GM19238 (cell line): ENCODE results near the gene RAPGEF1.
"Not testable (repeated sequence)": the region's sequence is repeated elsewhere in the genome, so short reads cannot be mapped to it uniquely, and the experiment has no call there.

ENCODE experiments used
- DNase-seq: peaks from one replicate; pipeline ENCODE4 v3.0.0; 2011; ENCODE audit warnings: low spot score; ENCODE audit not compliant: insufficient read length

The RAPGEF1 gene

DNA sequence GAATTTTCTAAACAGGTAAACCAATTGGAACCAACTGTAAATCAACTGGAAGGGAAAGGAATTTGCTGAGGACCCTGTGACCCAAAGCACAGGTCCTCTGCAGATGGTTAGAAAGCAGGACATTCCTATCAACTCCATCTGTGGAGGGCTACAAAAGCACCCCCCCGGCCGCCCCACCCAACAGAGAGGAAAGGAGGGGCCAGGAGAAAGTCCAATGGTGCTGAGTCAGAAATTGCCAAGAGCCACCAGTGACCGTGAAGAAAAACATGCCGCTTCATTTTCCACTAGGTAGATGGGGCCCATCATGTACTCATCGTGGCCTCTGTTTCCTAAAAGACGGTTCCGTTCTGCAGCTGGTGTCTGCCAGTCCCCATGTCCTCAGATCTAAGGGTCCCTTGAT lies 66.3 kb downstream of the RAPGEF1 start:
- no peak for DNase-seq

DNA sequence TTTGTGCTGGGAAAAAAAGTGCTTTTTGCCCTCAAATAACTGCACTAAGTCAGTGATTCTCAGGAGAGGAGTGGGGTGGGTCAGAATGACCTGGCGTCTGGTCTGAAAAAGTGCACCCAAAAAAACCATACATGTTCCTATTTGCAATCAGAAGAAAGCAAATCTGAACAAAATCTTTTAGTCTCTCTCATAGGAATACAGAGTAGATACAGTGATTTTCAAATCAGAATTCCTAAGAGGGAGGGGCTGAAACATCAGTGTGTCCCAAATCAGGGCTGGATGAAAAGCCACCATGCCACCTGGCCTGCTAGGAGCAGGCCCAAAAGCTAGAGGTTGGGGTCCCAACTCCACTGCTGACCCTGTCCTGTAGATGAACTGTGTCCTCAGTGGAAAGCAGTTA lies 66.8 kb downstream of the RAPGEF1 start:
- DNase-seq = no peak

DNA sequence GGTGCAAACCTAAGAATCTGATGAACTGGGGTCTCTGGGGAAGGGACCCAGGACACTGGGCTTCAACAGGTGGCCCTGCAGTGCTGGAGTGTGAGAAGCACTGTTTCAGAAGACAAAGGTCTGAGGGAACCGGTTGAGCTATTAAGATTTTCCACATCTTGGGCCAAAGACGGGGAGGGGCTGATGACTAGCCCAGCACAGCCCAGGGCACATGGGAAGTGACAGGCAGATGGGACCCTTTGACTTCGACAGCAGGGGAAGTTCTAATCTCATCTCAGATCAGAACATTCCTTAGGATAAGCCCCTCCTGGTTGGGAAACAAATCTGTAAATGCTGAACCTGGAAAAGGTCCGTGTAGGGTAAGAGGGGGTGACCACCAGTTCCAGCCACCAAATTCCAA lies 67.4 kb downstream of the RAPGEF1 start:
- no peak for DNase-seq

DNA sequence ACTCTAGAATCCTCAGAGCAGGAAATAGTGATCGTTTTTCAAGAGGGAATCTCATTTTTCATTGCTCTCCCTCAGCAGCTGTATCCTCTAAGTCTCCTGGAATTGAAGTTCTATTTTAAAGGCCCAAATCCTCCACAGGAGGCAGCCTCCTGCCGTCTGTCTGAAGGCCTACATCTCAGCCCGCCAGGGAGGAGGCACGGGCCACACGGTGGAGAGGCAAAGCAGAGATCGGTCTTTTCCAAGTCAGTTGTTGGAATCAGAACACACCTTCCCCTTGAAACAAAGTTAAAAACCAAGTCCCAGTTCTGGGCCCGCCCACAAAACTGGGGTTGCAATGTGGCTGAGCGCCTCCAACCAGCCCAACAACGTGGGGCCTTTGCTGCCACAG lies 68.7 kb downstream of the RAPGEF1 start:
- no peak for DNase-seq

DNA sequence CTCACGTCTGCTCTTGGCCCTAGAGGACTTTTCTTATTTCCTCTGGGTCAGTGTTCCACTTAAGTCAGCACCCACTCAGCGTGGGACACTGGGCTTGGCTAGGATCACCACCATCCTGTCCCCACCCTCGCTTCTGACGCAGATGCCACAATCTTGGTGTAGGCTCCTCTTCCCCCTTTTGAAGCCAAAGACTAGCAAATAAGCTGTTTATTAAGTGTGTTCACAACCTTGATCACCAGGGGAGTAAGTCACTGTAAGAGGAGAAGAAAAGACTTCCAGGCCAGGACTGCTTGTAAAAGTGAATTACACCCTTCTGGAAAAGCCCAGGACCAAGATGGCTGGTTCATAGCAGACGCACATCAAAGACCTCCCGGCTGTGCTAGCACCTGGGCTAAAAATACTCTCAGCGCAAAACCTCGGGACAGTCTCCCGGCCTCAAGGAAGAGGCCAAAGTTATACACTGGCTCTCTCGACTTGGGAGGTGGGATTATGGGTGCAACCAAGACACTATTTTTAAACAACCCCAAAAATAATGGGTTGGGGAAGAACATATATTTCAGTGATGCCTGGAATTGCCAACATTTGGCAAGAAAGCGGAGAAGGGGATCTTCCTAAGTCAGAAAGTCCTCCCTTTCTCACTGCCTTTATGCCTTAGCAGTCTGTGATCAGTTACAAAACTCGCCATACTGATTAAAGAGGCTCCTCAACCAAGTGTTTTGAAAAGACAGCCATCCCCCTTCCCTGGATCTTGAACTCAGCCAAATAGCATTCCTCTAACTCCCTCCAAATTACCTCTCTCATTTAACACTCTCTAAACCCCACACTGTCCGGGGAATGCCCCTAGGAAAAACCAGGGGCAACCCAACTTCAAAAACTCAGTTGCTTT lies 69.4 kb downstream of the RAPGEF1 start:
- DNase-seq = no peak

DNA sequence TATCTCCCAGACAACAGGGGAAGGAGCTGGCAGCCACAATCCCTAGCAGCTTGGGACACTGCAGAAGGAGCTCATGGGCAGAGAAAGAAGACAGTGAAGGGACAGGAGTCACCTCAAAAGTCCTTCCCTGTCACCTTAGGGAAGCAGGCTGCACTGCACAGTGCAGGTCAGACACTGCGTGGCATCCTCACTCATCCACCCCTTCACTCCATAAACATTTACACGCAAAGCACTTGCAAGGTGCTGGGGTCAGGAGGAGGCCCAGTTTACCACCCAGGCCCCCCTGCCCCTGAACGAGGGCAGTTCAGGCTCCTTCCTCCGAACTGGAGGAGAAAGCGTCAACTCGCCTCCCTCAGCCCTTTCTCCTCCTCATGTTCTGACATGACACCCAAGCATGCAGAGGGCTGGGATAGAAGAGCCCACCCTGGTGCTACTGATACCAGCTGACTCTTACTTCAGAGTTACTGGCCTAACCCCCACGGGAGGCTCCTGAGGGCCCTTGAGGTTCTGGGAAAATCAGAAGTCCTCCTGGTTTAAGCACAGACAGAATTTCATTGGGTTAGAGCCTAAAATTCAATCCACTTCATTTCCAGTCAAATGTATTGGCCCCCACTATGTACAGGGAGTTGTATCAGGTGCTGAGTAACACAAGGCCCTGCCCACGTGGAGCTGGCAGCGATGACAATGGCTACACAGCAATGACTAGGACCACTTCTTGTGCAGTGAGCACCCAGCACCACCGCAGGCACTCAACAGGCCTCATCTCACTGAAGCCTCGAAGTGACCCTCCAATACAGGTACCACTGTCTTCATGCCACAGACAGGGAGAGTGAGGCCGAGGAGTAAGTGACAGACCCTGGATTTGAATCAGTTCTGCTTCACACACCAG lies 70.4 kb downstream of the RAPGEF1 start:
- DNase-seq = no peak

DNA sequence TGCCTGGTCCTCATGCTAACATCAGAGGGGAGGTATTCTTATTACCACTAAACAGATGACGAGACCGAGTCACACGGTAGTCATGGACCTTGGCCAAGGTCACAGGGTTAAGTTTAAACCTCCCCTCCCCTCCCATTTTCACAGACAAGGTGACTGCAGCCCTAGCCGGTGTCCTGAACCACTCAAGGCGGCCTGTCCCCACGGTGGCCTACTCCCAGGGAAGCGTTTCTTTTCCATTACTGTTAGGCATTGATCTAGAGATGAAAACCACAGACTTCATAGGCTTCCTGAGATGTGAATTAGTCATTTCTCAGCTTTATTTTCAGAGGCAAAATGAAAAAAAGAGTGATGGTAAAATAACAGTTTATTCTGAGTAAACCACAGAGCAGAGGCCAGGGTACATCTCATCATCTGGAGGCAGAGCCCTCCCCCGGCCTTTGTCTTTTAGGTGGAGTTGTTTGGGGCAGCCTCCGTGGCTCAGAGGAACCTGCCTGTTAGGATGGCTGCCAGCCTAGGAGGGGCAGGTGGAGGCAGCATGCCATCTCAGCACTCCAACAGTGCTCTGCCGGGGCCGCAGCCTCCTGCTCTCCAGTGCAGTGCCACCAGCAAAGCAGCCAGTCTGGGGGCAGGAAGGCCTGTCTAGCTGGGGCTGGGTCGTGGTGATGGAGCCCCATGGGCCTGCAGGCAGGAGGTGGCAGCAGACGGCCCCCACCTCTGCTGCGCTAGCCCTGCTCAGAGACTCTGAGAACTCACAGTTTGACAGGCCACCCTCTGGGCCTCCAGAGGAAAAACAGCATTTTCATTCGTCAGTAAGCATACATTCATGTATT lies 71.2 kb downstream of the RAPGEF1 start:
- no peak for DNase-seq

DNA sequence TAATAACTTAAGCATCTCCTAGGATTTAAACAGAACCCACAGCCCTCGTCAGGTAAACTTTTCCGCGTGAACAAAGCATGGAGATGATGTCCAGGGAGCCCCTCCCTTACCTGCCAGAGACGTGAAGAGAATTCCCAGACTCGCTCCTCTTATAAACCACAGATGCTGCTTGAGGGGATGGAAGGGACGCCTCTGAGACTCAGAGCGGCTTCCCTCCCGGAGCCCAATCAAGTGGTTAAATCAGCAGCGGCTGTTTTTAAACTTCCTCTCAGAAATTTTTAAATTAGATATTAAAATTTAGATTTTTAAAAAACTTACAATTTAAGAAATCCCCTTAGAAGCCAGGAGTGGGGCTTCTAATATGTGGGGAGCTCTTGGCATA lies 71.8 kb downstream of the RAPGEF1 start:
- no peak for DNase-seq

DNA sequence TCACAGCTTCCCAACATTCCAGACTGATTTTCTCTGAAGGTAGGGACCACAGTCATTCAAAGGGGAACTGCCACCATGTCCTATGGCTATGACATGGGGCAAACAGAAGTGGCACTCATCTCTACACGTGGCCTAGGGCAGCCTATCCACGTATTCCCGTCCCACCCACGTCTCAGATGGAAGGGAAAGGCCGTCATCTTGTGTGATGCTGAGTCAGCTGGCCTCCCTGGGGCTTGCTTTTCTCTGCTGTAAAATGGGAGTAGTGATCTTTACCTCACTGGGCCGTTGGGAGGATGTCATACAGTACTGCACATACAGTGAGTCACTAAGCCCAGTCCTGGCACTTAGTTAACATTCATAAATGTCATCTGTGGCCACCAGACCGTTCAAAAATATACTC lies 72.3 kb downstream of the RAPGEF1 start:
- DNase-seq = no peak

DNA sequence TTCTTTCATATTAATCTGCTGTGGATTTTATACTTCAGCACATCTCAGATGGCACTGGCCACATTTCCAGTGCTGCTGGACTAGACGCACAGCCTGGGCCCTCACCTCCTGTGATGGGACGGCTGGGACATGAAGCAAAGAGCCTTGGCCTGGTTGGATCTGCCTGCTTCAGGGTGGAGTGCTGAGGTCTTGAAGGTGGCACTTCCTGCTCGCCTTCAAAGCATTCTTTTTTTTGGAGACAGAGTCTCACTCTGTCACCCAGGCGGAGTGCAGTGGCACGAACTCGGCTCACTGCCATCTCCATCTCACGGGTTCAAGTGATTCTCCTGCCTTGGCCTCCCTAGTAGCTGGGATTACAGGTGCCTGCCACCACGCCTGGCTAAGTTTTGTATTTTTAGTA lies 73.1 kb downstream of the RAPGEF1 start:
- DNase-seq = no peak

DNA sequence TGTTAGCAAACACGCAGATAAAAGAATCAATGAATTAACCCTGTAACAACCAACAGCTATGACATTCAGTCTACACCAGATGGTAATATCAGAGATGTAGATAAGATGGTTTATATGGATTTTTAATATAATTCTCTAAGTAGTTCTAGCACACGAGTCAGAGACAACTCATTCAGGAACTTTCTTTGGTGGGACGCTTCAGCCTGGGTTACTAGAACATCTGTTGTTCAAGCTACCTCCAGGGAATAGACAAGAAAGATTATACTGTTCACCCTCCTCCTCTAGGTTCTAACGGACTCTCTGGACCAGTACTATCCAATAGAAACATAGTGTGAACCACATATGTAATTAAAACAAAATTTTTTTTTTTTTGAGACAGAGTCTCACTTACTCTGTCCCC lies 73.8 kb downstream of the RAPGEF1 start:
- no peak for DNase-seq

DNA sequence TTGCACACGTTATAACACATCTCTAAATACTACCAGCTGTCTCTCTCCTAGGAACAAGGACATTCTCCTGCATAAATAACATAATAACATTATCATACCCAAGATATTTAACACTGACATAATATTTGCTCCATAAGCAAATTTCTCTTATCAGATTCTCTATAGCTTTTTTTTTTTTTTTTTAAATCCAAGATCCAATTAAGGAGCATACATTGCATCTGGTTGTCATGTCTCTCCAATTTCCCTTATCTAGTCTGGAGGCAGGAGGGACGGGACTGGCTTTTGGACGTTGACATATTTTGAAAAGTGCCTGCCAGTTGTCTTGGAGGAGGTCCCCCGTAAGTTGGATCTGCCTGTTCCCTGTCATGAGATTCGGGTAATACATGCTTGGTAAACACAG lies 76.6 kb downstream of the RAPGEF1 start:
- no peak for DNase-seq

DNA sequence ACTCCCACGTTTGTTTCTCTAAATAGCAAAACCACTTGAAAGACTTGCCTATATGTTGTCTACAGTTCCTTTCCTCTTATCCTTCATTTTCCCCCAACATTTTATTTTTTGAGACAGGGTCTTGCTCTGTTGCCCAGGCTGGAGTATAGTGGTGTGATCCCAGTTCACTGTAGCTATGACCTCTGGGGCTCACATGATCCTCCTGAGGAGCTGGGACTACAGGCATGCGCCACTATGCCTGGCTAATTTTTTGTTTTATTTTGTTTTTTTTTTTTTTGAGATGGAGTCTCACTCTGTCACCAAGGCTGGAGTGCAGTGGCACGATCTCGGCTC lies 77.6 kb downstream of the RAPGEF1 start:
- not testable (repeated sequence) for DNase-seq

DNA sequence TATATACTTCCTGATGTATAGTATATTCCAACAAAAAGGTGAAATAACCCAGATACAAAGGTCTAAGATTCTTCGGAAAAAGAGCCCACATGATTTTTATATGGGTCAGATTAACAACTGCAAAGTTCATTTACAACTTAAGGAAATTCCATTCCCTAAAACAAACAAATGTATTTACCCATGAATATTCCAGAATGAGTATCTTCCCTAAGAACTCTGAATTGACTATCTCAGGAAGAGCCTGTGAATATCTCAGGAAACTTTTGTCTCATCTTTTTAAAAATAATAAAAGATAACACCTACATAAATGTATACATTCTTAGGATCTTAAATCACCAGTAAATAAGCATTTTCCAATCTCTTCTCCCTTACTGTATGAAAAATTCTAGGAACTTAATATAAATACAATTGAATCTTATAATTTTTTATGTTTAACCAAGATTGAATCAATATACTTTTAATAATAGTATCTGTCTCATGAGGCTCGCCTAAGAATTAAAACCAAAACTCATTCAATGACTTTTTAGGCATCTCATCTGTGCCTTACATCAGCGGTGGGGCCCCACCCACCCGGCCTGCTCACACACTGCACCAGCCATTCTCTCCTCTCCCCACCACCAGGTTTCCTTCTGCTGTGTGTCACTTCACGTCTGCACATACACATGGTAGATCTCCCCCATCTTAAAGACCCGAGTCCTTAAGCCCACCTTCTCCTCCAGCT lies 78.1 kb downstream of the RAPGEF1 start:
- no peak for DNase-seq

DNA sequence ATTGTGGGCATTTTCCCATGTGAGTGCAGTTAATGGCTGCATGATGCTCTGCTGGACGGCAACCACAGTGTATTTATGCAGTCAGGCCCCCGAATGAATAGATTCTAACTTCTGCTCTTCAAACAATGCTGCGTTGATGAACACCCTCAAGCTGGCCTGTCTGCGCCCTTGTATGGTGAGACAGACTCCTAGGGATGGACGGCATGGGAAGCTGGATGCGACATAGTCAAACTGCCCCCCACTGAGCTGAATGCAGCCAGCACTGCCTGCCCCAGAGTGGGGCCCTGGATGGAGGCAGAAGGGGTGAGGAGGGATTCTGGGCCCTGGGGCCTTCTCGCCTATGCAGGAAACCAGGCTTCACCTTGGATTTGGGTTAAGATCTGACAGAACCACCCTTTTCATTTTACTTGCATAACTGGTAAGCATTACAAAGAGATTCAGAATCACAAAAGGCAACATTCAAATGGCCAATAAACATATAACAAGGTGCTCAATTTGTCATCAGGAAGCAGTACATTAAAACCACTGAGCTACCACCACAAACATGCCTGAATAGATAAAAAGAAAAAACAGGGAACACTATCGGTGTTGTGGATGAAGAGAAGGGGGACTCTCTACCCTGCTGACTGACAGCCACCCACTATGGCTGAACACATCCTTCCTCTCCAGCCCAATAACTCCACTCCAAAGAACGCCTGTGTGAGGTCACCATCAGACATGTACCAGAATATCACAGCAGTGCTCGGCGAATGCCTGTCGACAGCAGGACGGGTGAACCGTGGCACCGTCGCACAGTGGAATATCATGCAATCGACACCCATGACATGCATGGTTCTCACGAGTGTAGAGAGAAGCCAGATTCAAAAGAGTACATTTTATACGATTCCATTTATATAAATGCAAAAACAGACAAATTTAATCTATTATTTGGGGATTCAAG lies 79.1 kb downstream of the RAPGEF1 start:
- DNase-seq = no peak

DNA sequence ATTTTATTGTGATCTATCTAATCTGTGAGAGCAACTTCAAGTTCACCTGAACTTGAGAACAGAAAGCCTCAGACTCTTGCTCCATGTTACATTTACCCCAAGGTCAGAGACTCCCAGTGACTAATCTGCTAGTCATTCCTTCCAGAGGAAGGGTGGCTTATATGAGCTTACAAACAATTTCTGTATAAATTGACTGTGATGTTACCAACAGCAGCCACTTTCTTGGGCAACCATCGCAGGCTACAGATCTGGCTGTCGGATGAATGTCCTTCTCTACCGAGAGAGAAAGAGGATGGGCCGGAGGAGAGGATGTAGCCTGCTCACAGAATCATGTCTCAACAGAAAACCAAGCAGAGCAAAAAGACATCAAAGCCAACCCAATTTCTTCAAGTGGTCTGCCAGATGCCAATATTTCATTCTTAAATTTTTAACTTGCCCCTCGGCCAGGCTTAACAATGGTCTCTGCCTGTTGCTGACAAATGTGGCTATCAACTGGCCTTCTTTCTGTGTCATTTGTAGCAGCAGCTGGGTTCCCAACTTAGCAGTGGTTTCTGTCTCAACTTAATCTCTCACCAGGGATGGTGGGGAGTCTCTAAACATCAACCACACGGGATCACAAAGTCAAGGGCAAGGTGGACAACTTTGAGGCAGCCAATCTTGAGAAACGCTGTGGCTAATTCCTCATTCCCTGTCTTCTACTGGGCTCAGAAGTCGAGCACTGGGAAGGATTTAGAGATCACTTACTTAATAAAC lies 81.3 kb downstream of the RAPGEF1 start:
- DNase-seq = no peak

DNA sequence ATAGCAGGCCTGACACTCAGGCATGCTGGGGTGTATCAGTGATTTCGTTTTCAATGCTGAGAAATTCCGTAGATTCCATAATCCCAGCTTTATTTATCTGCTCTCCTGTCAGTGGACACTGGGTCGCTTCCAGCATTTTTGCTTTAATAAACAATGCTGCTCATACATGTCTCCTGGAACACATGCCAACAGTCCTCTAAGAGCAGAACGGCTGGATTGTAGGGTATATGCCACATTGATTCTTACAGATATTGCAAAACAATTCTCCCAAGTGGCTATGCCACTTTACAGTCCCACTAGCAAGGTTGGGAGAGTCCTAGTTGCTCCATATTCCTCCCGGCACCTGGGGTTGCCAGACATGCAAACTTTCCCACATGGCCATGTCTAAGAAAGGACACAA lies 81.9 kb downstream of the RAPGEF1 start:
- no peak for DNase-seq

DNA sequence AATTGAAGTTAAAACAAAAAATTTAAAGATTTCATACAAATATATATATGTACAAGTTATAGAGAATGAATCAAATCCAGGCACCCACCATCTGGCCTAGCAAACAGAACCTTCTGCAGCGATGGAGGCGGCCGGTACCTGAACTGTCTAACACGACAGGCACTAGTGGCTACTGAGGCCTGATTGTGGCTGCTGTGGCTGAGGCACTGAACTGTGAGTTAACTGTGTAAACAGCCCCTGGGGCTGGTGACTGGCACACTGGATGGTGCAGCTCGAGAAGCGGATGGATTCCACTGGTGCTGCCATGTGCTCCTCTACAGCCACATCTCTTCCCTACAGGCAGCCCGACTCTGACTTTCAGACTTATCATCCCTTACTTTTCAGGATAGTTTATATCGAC lies 82.4 kb downstream of the RAPGEF1 start:
- DNase-seq = no peak

DNA sequence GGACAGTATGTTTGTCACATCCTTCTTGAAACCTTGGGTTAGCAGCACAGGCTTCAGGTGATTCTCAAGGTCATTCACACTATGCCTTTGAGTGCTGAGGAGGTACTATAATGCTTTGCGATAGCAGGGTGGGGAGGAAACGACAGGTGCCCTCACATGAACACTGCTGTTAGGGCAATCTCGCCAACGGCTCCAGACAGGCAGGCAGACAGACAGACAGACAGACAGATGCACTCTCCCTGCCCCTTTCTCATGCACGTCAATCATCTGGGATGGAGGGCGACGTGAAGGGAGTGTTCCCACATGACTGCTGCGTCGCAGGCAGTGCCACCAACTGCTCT lies 82.9 kb downstream of the RAPGEF1 start:
- no peak for DNase-seq
